HG03060 (cell line): Measurements from ENCODE around the gene AQP5.
"Not testable (repeated sequence)": the region's sequence is repeated elsewhere in the genome, so short reads cannot be mapped to it uniquely, and the experiment has no call there.

Experiments
- ATAC-seq: cut with Tn5 transposase; IDR thresholded peaks from one replicate; pipeline ENCODE4 v1.9.1; 2021; ENCODE audit warnings: low read depth, moderate number of reproducible peaks; ENCODE audit not compliant: unreplicated experiment

AQP5 gene

GRCh38 chr12:49975318-49975761 lies 13.7 kb downstream of the AQP5 start:
- no peak for ATAC-seq

GRCh38 chr12:49976557-49976956 lies 14.9 kb downstream of the AQP5 start:
- no peak for ATAC-seq

- no peak for ATAC-seq
Measured at GRCh38 chr12:49978125-49978524, 16.5 kb downstream of the AQP5 start.

- ATAC-seq, result no peak
Measured at GRCh38 chr12:49979016-49979586, 17.4 kb downstream of the AQP5 start.

GRCh38 chr12:49979791-49980190 lies 18.1 kb downstream of the AQP5 start:
- no peak for ATAC-seq

- ATAC-seq, result no peak
Measured at GRCh38 chr12:49980501-49981349, 19.1 kb downstream of the AQP5 start.

- no peak for ATAC-seq
Measured at GRCh38 chr12:49982246-49983087, 20.8 kb downstream of the AQP5 start.

- ATAC-seq, result no peak
Measured at GRCh38 chr12:49983892-49984291, 22.2 kb downstream of the AQP5 start.

GRCh38 chr12:49984476-49985359 lies 23.0 kb downstream of the AQP5 start:
- no peak for ATAC-seq

GRCh38 chr12:49985981-49986380 lies 24.3 kb downstream of the AQP5 start:
- no peak for ATAC-seq

- ATAC-seq, result not testable (repeated sequence)
Measured at GRCh38 chr12:49986476-49986875, 24.8 kb downstream of the AQP5 start.

- no peak for ATAC-seq
Measured at GRCh38 chr12:49987625-49988303, 26.1 kb downstream of the AQP5 start.

GRCh38 chr12:49989400-49989799 lies 27.7 kb downstream of the AQP5 start:
- ATAC-seq, result not testable (repeated sequence)

- ATAC-seq, result no peak
Measured at GRCh38 chr12:49990273-49990672, 28.6 kb downstream of the AQP5 start.

GRCh38 chr12:49998453-49998852 lies 36.8 kb downstream of the AQP5 start:
- ATAC-seq, result no peak

- ATAC-seq, result no peak
Measured at GRCh38 chr12:50003595-50003994, 41.9 kb downstream of the AQP5 start.

- no peak for ATAC-seq
Measured at GRCh38 chr12:50004696-50005095, 43.0 kb downstream of the AQP5 start.

GRCh38 chr12:50005175-50005574 lies 43.5 kb downstream of the AQP5 start:
- no peak for ATAC-seq

GRCh38 chr12:50006280-50006679 lies 44.6 kb downstream of the AQP5 start:
- ATAC-seq, result no peak
